ENCODE data around the gene MADCAM1.

MADCAM1 gene

GRCh38 chr19:483332-484072 is 12.8 kb upstream of the MADCAM1 start:
- Histone ChIP-seq H3K27me3 (ENCODE audit: insufficient read depth, low read length) (peaks cover 15% of the 10 kb centered on the region), H3K36me3 (ENCODE audit: insufficient read depth, low read depth, low read length) (no peaks in the 10 kb centered on the region), H3K9ac (ENCODE audit: low read depth, low read length) (no peak overlapping the region), H3K4me3 (ENCODE audit: low read length) (no peak overlapping the region), H3K9me3 (ENCODE audit: insufficient read depth, low read depth, low read length) (no peaks in the 10 kb centered on the region), H3K4me1 (ENCODE audit: insufficient read depth, low read length) (peaks cover 4% of the 10 kb centered on the region; the same call in 1 of the 2 replicates), H3K27ac (ENCODE audit: low read length) (no peak overlapping the region)

- Histone ChIP-seq H3K9me3 (ENCODE audit: insufficient read depth, low read depth, low read length) (no peaks in the 10 kb centered on the region), H3K27ac (ENCODE audit: low read length) (no peak overlapping the region), H3K27me3 (ENCODE audit: insufficient read depth, low read length) (peaks cover 15% of the 10 kb centered on the region), H3K36me3 (ENCODE audit: insufficient read depth, low read depth, low read length) (no peaks in the 10 kb centered on the region), H3K4me3 (ENCODE audit: low read length) (no peak overlapping the region), H3K9ac (ENCODE audit: low read depth, low read length) (no peak overlapping the region), H3K4me1 (ENCODE audit: insufficient read depth, low read length) (peaks cover 4% of the 10 kb centered on the region; the same call in 1 of the 2 replicates)
Measured at GRCh38 chr19:484494-484893, 11.8 kb upstream of the MADCAM1 start.

- Histone ChIP-seq H3K4me1 (ENCODE audit: insufficient read depth, low read length) (peaks cover 4% of the 10 kb centered on the region; the same call in 1 of the 2 replicates), H3K9ac (ENCODE audit: low read depth, low read length) (no peak overlapping the region), H3K27ac (ENCODE audit: low read length) (no peak overlapping the region), H3K9me3 (ENCODE audit: insufficient read depth, low read depth, low read length) (no peaks in the 10 kb centered on the region), H3K4me3 (ENCODE audit: low read length) (no peak overlapping the region), H3K36me3 (ENCODE audit: insufficient read depth, low read depth, low read length) (no peaks in the 10 kb centered on the region), H3K27me3 (ENCODE audit: insufficient read depth, low read length) (peaks cover 15% of the 10 kb centered on the region)
Measured at GRCh38 chr19:485077-485476, 11.2 kb upstream of the MADCAM1 start.

GRCh38 chr19:485583-486236 is 10.6 kb upstream of the MADCAM1 start:
- Histone ChIP-seq H3K36me3 (ENCODE audit: insufficient read depth, low read depth, low read length) (no peaks in the 10 kb centered on the region), H3K4me3 (ENCODE audit: low read length) (peak overlapping the region; percentile 4; the same call in 1 of the 2 replicates), H3K9me3 (ENCODE audit: insufficient read depth, low read depth, low read length) (no peaks in the 10 kb centered on the region), H3K4me1 (ENCODE audit: insufficient read depth, low read length) (peaks cover 4% of the 10 kb centered on the region; the same call in 1 of the 2 replicates), H3K9ac (ENCODE audit: low read depth, low read length) (no peak overlapping the region), H3K27ac (ENCODE audit: low read length) (no peak overlapping the region), H3K27me3 (ENCODE audit: insufficient read depth, low read length) (peaks cover 15% of the 10 kb centered on the region)

GRCh38 chr19:488505-489417 is 7.5 kb upstream of the MADCAM1 start:
- Histone ChIP-seq H3K9ac (ENCODE audit: low read depth, low read length) (peak overlapping the region; percentile 83; the same call in 1 of the 2 replicates), H3K4me3 (ENCODE audit: low read length) (peak overlapping the region; percentile 75; the same call in 1 of the 2 replicates), H3K9me3 (ENCODE audit: insufficient read depth, low read depth, low read length) (no peaks in the 10 kb centered on the region), H3K4me1 (ENCODE audit: insufficient read depth, low read length) (peaks cover 4% of the 10 kb centered on the region; the same call in 1 of the 2 replicates), H3K27ac (ENCODE audit: low read length) (no peak overlapping the region), H3K27me3 (ENCODE audit: insufficient read depth, low read length) (peaks cover 15% of the 10 kb centered on the region), H3K36me3 (ENCODE audit: insufficient read depth, low read depth, low read length) (no peaks in the 10 kb centered on the region)

GRCh38 chr19:489418-490196 is 6.7 kb upstream of the MADCAM1 start:
- H3K4me3 ChIP-seq (ENCODE audit: low read length): peak overlapping the region; percentile 75
- no peak overlapping the region for H3K27ac ChIP-seq (ENCODE audit: low read length)
- peak overlapping the region; percentile 49; the same call in 1 of the 2 replicates for H3K9ac ChIP-seq (ENCODE audit: low read depth, low read length)
- no peaks in the 10 kb centered on the region for H3K9me3 ChIP-seq (ENCODE audit: insufficient read depth, low read depth, low read length)
- peaks cover 15% of the 10 kb centered on the region for H3K27me3 ChIP-seq (ENCODE audit: insufficient read depth, low read length)
- H3K36me3 ChIP-seq (ENCODE audit: insufficient read depth, low read depth, low read length): no peaks in the 10 kb centered on the region
- peaks cover 4% of the 10 kb centered on the region; the same call in 1 of the 2 replicates for H3K4me1 ChIP-seq (ENCODE audit: insufficient read depth, low read length)

GRCh38 chr19:491146-491741 is 5.0 kb upstream of the MADCAM1 start:
- Histone ChIP-seq H3K9ac (ENCODE audit: low read depth, low read length) (no peak overlapping the region), H3K27ac (ENCODE audit: low read length) (no peak overlapping the region)

GRCh38 chr19:492091-492531 is 4.2 kb upstream of the MADCAM1 start:
- H3K4me3 ChIP-seq (ENCODE audit: low read length): no peak overlapping the region
- no peaks in the 10 kb centered on the region; the same call in 1 of the 2 replicates for H3K4me1 ChIP-seq (ENCODE audit: insufficient read depth, low read length)
- H3K27ac ChIP-seq (ENCODE audit: low read length): no peak overlapping the region
- no peak overlapping the region for H3K9ac ChIP-seq (ENCODE audit: low read depth, low read length)
- H3K36me3 ChIP-seq (ENCODE audit: insufficient read depth, low read depth, low read length): no peaks in the 10 kb centered on the region
- H3K9me3 ChIP-seq (ENCODE audit: insufficient read depth, low read depth, low read length): no peaks in the 10 kb centered on the region
- peaks cover 6% of the 10 kb centered on the region; the same call in 1 of the 2 replicates for H3K27me3 ChIP-seq (ENCODE audit: insufficient read depth, low read length)

More at GRCh38 chr19:491146-491741, 5.0 kb upstream of the MADCAM1 start:
- Histone ChIP-seq H3K9me3 (ENCODE audit: insufficient read depth, low read depth, low read length) (no peaks in the 10 kb centered on the region), H3K36me3 (ENCODE audit: insufficient read depth, low read depth, low read length) (no peaks in the 10 kb centered on the region), H3K4me3 (ENCODE audit: low read length) (no peak overlapping the region), H3K4me1 (ENCODE audit: insufficient read depth, low read length) (peaks cover under 1% of the 10 kb centered on the region; the same call in 1 of the 2 replicates), H3K27me3 (ENCODE audit: insufficient read depth, low read length) (peaks cover 5% of the 10 kb centered on the region)

GRCh38 chr19:493391-494170 is 2.7 kb upstream of the MADCAM1 start:
- no peak overlapping the region for H3K9ac ChIP-seq (ENCODE audit: low read depth, low read length)
- H3K4me3 ChIP-seq (ENCODE audit: low read length): no peak overlapping the region
- H3K4me1 ChIP-seq (ENCODE audit: insufficient read depth, low read length): no peaks in the 10 kb centered on the region; the same call in 1 of the 2 replicates
- no peak overlapping the region for H3K27ac ChIP-seq (ENCODE audit: low read length)
- H3K36me3 ChIP-seq (ENCODE audit: insufficient read depth, low read depth, low read length): no peaks in the 10 kb centered on the region
- no peaks in the 10 kb centered on the region for H3K9me3 ChIP-seq (ENCODE audit: insufficient read depth, low read depth, low read length)
- H3K27me3 ChIP-seq (ENCODE audit: insufficient read depth, low read length): peaks cover 20% of the 10 kb centered on the region
